ENCODE measurements around the gene AP1S3. TPM values are rescaled to one million over a fixed set of nuclear protein-coding genes. Genes with fewer than 3 reads are reported as not detected.
A peak's percentile ranks its signal among the peaks of the same experiment; 100 is the strongest.
"Not testable (repeated sequence)": the region's sequence is repeated elsewhere in the genome, so short reads cannot be mapped to it uniquely, and the experiment has no call there.

Gene AP1S3
- 10 to 100 TPM; 10.5 to 16.5 (median 12.7) TPM for polyA plus RNA-seq (ENCODE audit: insufficient read length in 4 of 4)

DNA sequence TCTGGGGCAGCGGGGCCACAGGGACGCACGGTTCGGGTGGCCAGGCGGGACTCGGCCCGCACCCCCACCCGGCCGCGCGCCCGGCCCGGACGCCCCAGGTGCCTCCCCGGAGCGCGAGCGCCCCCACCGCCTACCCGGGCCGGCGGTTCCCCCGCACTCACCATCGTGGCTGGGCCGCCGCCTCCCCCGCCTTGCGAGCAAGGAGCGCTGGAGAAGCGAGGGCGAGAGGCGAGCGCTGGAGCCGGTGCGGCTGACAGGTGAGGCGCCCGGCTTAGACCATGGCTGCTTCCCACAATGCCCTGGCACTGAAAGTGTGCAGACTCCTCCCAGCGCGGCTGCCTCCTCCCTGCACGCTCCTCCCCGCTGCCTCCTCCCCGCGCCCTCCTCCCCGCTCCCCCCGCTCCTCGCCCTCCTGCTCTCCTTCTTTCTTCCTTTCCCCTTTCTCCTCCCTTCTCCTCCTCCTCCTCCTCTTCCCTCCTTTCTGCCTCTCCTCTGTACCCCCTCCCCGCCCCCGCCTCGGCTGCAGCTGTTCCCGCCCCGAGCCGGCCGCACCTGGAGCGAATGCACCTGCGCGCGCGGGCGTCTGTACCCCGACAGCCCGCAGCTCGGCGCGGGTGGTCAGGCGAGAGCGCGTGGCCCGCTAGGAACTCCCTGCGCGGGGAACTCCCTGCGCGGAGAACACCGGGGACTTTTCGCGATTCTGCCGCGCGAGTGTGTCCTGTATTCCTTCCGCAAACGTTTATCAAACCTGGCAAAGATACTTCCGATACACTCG lies at the start of gene AP1S3:
AP1S3 (minus strand) TSS at position 296 of the 775 bp plus-strand sequence; CDS start at position 164, 132 bp downstream.
- DNase-seq (ENCODE audit: low read depth in 4 of 4, low spot score in 3 of 4) = peak in 2 of 4 donors; percentile 41 to 49

DNA sequence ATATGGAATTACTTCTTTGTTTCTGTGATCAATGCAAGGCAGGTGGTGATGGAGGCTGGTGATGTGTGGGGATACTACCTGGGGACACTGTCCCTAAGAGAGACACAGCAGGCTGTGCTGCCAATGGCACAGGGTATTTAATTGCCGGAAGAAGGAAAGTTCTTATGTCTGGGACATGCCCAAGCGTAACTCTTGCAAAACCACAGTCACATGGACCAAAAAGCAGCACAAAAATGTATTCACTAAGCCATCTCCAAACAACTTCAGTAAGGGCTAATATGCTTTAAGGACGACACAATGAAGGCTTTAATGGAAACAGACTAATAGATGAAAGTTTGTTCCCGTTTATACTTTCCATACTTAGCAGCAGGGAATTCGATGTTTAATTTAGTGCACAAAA lies 49.7 kb upstream of the AP1S3 start:
- no peak for DNase-seq (ENCODE audit: low read depth in 4 of 4, low spot score in 3 of 4)

DNA sequence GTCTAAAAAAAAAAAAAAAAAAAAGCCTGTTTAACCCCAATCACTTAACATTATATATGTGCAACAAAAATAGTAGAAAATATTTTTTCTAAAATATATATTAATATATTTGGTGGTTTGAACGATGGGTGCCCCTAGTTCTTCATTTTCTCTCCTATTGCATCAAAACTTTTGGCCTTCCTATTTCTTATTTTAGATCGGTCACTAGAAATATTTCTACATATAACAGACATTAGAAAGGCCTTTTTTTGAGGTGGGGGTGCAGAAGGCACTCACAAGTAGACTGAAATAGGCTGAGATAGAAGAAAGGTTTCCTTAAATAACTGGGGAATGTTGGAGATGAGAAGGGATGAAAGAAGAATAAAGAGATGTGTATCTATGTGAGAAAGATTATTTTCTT lies 49.3 kb upstream of the AP1S3 start:
- no peak for DNase-seq (ENCODE audit: low read depth in 4 of 4, low spot score in 3 of 4)

DNA sequence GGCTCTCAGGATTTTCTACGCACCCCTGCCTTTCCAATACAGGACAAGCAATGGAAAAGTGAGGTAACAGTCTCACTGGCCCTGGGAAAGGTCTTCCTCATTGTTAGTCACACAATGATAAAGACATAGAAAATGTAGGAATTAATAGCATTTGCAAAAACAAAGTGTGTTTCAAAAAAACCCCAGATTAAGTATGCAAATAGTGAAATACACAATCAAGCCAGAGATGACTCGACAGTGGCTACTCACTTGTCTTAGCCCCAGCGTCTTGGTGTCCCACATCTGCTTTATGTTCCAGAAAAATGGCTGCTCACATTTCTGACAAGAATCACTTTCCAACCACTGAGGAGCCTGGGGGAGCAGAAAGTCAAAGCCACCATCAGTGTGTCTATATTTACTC lies 47.0 kb upstream of the AP1S3 start:
- no peak for DNase-seq (ENCODE audit: low read depth in 4 of 4, low spot score in 3 of 4)

DNA sequence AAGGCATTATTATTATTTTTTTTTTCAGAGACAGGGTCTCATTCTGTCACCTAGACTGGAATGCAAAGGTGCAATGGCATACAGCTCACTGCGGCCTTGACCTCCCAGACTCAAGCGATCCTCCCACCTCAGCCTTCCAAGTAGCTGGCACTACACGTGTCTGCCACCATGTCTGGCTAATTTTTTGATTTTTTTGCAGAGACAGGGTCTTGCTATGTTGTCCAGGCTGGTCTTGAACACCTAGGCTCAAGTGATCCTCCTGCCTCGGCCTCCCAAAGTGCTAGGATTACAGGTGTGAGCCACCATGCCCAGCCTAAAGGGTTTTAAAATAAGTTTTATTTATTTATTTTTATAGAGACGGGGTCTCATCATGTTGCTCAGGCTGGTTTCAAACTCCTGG lies 45.3 kb upstream of the AP1S3 start:
- DNase-seq (ENCODE audit: low read depth in 4 of 4, low spot score in 3 of 4) = no peak

DNA sequence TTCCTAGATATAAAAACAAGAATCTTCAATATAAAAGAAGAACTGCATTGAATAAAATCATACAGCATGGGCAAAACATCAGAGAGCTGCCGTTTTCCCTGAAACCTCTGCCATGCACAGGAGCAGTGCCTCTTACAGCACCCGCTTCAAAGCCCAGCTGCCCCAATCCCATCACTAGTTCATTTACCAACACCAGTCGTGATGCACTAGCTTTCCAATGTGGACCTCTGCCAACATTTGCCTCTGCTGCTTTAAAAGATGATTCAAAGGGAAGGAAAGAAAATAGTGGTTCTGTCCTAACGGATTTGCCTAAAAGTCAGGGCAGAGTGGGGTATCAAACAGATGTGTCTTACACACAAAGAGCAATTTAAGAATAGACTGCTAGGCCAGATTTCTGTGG lies 43.4 kb upstream of the AP1S3 start:
- no peak for DNase-seq (ENCODE audit: low read depth in 4 of 4, low spot score in 3 of 4)

DNA sequence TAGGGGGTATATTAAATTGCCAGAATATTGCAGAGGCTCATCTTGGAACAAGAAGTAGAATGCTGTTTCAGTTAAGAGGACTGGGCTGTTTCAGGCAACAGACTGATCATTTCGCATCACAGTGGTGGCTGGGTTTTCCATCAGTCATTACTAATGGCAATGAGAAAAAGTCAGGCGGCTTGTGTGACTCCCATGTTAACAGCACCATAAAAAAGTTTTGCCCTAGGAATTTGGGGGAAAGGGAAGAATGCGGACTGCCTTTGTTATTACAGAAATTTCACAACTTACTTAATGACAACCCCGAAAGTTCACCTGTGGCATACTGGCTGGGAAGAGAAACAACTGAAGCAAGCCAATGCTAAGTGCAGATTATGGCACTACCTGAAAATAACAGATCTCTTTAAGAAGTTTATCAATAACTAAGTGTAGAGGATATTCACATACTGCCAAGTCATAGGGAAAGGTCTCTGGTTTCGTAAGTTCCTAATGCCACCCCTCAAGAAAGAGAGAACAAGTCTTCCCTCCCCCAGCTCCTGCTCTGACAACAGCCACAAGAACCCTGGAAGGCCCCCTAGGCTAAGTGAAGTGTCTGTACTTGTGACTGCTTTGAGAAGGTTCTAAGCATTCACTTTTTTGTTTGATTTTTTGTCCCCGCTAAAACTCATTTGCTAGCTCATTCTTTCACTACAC lies 40.5 kb upstream of the AP1S3 start:
- DNase-seq (ENCODE audit: low read depth in 4 of 4, low spot score in 3 of 4) = no peak

DNA sequence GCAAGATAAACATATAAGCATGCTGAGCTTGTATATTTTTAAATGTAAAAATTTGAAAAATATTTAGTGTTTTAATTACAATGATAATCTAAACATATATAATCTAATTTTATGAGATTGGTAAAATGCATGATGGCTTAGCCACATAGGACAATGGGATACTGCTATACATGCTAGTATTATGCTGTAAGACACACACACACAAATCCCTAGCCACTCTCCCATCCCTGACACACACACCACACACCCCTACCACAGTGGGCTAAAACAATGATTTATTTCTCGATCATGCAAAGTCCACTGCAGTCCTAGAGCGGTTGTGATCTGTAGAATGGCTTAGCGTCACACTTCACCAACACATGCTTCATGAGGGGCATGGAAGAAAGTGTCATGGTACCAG lies 36.3 kb upstream of the AP1S3 start:
- DNase-seq (ENCODE audit: low read depth in 4 of 4, low spot score in 3 of 4) = no peak

DNA sequence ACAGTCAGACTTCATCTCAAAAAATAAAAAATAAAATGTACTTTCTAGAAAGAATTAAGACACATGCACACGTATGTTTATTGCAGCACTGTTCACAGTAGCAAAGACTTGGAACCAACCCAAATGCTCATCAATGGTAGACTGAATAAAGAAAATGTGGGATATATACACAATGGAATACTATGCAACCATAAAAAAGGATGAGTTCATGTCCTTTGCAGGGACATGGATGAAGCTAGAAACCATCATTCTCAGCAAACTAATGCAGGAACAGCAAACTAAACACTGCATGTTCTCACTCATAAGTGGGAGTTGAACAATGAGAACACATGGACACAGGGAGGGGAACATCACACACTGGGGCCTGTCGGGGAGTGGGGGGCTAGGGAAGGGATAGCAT lies 35.4 kb upstream of the AP1S3 start:
- DNase-seq (ENCODE audit: low read depth in 4 of 4, low spot score in 3 of 4) = not testable (repeated sequence)

DNA sequence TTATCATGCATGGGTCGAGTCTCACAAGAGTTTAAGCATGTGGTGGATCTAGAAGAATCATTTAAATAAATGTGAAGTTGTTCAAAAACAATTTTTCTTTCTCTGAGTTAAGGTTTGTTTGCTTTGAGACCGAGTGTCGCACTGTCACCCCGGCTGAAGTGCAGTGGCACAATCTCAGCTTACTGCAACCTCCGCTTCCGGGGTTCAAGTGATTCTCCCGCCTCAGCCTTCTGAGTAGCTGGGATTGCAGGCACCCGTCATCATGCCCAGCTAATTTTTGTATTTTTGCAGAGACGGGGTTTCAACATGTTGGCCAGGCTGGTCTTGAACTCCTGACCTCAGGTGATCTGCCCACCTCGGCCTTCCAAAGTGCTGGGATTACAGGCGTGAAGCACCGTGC lies 34.3 kb upstream of the AP1S3 start:
- not testable (repeated sequence) for DNase-seq (ENCODE audit: low read depth in 4 of 4, low spot score in 3 of 4)

DNA sequence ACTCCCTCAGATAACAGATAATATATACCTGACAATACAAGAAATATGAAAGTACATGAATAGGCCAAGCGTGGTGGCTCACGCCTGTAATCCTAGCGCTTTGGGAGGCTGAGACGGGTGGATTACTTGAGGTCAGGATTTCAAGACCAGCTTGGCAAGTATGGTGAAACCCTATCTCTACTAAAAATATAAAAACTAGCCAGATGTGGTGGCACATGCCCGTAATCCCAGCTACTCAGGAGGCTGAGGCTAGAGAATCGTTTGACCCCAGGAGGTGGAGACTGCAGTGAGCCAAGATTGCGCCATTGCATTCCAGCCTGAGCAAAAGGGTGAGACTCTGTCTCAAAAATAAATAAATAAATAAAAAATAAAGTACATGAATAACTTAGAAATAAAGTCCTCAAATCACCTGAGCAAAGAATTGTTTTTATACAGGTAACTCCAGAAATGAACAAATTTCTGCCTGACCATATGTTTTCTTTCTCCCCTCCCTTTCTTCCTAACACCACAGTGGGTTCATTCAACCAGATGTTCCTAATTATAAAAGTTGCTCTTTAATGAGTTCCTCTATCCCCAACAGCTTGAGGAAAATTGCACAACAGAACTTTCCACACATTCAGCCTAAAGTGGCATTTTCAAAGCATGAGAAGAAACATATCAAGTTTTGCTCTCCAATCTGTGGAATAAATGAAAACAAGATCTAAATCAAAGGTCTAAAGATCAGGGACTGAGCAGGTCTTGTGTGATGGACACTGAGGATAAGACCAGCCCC lies 33.6 kb upstream of the AP1S3 start:
- DNase-seq (ENCODE audit: low read depth in 4 of 4, low spot score in 3 of 4) = no peak

DNA sequence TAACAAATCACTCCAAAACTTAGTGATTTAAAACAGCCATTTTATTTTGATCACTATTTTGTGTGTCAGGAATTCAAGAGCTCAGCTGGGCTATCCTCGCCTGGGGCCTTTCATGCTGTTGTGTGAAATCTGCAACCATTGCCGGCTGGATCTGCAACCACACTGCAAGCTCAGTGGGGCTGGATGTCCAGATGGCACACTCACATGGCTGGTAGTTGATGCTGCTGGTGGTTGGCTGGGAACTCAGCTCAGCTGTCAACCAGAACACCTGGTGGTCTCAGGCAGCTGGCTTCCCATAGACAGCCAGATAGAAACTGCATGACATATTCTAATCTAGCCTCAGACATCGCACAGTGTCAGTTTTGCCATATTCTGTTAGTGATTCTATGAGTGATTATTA lies 30.6 kb upstream of the AP1S3 start:
- no peak for DNase-seq (ENCODE audit: low read depth in 4 of 4, low spot score in 3 of 4)

DNA sequence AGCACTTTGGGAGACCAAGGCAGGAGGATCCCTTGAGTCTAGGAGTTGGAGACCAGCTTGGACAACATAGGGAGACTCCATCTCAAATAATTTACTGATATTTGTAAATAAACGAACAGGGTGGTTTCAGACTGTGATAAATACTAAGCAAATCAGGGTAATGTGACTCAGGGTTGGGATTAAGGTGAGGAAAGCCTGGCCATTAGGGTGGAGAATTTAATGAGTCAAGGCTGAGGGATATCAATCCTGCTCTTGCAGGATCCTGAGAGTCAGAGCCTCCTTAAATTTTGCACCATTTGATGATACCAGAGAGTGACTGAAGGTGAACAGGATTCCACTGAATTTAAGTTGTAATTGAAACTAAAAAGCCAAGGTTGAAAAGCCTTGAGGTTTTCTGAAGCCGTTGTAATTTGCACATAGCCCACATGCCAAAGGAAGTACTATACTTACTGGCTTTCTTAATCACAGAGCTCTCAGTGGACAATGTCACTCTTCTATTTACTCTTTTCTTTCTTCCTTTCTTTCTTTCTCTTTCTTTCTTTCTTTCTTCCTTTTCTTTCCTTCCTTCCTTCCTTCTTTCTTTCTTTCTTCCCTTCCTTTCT lies 28.6 kb upstream of the AP1S3 start:
- DNase-seq (ENCODE audit: low read depth in 4 of 4, low spot score in 3 of 4) = no peak

DNA sequence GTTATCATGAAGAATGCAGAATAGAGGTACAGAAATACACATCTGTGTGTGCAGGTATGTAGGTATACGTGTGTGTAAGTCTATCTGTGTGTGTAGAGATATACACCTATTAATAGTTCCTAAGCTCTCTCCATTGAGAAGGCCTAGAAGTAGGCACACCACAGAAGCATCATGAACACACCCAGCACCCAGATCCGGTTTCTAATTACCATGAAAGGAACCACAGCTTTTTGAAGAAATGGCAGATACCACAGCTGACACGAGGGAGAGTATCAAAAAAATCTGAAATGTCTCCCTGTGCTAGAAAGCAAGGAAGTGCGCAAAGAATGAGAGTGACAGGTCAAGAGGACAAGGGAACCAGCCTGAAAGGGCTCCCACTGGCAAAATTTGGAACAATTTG lies 27.7 kb upstream of the AP1S3 start:
- DNase-seq (ENCODE audit: low read depth in 4 of 4, low spot score in 3 of 4) = no peak

DNA sequence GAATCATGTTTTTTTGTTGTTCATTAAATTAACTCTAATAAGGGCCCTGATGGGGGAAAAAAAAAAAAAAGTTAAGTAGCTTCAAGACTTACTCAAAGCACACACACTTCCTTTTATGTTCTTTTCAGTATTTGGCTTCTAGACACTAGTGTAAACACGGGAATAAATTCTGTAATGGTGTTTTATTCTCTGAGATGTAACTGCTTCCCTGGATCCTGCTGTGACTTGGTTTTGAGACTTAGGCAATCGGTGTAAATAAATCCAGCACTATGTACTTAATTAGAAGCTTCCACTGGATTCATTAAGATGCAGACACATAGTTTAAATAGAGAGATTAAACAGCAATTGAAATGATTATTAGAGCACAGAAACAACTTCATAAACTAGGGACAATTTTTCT lies 26.1 kb upstream of the AP1S3 start:
- DNase-seq (ENCODE audit: low read depth in 4 of 4, low spot score in 3 of 4) = no peak

DNA sequence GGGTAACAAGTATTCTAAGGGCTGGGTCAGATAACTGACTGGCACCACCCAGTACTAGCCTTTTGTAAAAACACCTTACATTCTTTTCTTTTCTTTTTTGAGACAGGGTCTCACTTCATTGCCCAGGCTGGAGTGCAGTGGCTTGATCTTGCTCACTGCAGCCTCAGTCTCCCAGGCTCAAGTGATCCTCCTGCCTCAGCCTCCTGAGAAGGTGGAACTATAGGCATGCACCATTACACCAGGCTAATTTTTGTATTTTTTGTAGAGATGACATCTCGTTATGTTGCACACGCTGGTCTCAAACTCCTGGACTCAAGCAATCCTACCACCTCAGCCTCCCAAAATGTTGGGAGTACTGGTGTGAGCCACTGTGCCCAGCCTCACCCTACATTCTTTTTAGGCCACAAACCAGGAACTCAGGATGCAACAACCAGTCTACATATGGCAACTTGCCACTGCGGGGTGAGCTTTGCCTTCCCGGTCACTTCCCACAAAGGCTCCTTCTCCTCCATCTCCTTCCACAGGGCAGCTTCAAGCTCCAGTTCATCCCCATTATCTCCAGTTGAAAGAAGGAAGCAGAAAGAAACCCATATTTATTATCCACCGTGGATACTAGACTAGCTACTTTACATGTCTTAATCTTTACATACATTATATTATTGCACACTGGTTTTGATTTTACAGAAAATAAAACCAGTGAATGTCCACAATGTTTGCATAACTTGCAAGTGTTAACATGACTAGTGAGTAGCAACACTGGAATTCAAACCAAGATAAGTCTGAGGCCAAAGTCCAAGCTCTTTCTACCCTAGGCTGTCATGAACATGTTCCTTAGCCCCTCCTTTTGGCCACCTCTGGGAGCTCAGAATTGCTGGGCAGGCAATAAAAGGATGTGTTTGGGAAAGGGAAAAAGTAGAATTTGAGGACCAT lies 23.7 kb upstream of the AP1S3 start:
- no peak for DNase-seq (ENCODE audit: low read depth in 4 of 4, low spot score in 3 of 4)

DNA sequence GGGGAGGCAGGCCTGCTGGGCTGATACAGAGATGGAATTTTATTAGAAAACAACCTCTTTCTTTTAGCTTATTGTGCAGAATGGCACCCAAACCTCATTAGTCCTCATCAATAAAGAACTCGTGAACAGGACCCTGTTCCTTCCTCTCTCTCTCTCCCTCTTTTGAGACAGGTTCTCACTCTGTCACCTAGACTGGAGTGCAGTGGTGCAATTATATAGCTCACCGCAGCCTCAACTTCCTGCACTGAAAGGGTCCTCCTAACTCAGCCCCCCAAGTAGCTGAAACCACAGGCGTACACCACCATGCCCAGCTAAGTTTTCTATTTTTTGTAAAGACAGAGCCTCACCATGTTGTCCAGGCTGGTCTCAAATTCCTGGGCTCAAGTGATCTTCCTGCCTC lies 21.7 kb upstream of the AP1S3 start:
- DNase-seq (ENCODE audit: low read depth in 4 of 4, low spot score in 3 of 4) = no peak

DNA sequence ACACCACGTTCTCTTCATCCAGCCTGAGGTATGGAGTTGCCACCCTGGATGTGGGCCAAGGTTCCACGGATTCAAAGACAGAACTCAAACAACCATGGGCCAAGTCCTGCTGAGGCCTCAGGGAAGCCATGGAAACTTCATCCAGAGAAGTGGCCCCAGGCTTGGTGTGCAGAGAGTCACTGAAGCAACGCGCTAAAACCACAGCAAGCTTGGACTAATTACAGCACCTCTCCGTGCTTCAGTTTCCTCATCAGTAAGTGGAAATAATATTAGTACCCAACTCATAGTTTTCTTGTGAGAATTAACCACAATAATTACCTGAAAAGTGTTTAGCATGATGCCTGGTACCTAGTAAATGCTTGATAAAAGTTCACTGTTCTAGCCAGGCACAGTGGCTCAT lies 19.2 kb upstream of the AP1S3 start:
- DNase-seq (ENCODE audit: low read depth in 4 of 4, low spot score in 3 of 4) = no peak

DNA sequence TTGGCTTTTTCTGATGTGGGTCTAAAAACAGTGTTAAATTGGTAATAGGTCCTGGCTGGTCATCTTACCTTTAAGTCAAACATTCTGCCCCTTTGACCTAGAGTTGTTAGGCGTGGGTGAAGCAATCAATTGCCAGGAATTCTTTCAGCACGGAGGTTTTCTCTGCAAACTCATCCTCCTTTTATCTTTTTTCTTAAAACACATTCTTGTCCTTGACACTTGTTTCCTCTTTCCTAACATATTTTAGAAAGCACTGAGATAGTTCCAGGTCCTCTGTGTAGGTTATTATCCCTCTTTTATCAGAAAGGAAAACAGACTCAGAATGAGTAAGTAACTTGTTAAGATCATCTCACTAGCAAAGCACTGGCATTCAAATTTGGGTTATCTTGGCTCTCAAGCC lies 18.6 kb upstream of the AP1S3 start:
- no peak for DNase-seq (ENCODE audit: low read depth in 4 of 4, low spot score in 3 of 4)

DNA sequence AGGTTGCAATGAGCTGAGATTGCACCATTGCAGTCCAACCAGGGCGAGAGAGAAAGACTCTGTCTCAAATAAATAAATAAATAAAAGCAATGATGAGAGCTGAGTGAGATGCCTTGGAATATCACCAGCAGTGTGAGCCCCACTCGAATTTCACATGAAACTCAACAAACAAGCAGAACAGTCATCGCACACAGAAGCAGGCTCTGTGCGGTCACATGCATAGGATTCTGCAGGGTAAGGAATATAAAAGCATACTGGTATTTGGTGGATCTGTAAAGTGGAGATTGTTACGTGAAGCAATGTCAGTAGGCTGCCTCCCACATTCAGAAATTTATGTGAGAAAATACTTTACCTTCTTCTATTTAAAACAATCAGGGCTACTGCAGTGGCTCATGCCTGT lies 18.0 kb upstream of the AP1S3 start:
- DNase-seq (ENCODE audit: low read depth in 4 of 4, low spot score in 3 of 4) = no peak
